GM18873 (cell line): ENCODE measurements around the gene CRHR2.

ENCODE experiments used
- ATAC-seq: cut with Tn5 transposase; IDR thresholded peaks from one replicate; pipeline ENCODE4 v1.9.1; 2021; ENCODE audit warnings: mild to moderate bottlenecking, moderate library complexity, moderate number of reproducible peaks; ENCODE audit not compliant: unreplicated experiment, low FRiP score

Gene CRHR2

GRCh38 chr7:30683306-30683705 is 1.1 kb upstream of the CRHR2 start:
- ATAC-seq, result no peak

DNA sequence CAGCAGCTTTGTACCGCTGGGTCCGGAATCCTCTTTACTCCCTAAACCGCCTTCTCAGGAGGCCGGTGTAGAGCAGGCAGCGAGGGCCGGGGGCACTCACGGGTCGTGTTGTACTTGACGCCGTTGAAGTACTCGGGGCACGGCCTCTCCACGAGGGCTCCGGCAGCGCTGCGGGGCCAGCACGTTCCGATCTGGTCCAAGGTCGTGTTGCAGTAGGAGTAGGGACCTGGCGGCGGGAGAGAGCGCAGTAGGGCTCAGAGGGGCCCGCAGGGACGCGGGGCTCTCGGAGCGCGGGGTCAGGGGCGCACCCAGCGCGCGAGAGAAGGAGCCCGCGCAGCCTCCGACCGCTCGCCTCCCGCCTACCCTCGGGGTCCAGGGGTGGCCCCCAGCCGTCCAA is 443 bp downstream of the CRHR2 start:
- no peak for ATAC-seq

- no peak for ATAC-seq
Observed at GRCh38 chr7:30681331-30681797, 892 bp downstream of the CRHR2 start.

- ATAC-seq, result no peak
Observed at GRCh38 chr7:30679664-30680063, 2.6 kb downstream of the CRHR2 start.

GRCh38 chr7:30678805-30679204 is 3.5 kb downstream of the CRHR2 start:
- no peak for ATAC-seq

DNA sequence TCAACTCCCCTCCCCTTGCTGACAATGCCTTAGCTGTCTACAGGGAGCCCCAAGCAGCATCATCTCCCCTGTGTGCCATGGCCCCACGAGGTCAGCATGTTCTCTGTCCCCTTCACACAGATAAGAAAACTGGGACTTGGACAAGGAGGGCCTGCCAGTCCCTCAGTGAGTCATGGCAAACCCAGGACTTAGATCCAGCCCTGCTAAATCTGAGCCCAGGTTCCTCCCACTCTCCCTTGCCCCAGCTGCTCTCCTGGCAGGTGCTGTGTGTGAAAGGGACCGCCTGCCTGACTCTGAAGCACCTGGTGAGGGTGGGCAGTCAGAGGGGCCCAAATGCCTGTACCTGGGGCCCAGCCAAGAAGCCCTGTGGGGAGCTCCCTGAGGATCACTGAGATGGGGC is 7.4 kb downstream of the CRHR2 start:
- no peak for ATAC-seq

- ATAC-seq, result no peak
Observed at GRCh38 chr7:30674420-30674819, 7.8 kb downstream of the CRHR2 start.

GRCh38 chr7:30671793-30672465 is 10.3 kb downstream of the CRHR2 start:
- ATAC-seq, result no peak

GRCh38 chr7:30668102-30668501 is 14.2 kb downstream of the CRHR2 start:
- ATAC-seq, result no peak

DNA sequence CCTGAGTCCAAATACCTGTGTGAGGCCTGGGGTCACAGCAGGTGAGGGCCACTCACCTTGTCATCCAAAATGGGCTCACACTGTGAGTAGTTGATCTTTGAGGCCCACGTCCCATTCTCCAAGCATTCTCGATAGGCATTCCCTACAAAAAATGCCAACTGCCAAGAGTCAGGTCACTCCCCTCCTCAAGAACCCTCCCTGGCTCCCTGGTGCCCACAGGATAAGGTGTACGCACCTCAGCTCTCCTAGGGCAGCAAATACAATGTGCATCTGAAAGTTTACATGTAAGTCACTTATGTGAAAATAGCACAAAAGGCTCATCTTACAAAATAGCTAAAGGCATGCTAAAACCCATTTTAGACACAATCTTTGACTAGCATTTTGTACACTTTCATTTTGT is 15.1 kb downstream of the CRHR2 start:
- ATAC-seq, result no peak

- ATAC-seq, result no peak
Observed at GRCh38 chr7:30665449-30665848, 16.8 kb downstream of the CRHR2 start.

DNA sequence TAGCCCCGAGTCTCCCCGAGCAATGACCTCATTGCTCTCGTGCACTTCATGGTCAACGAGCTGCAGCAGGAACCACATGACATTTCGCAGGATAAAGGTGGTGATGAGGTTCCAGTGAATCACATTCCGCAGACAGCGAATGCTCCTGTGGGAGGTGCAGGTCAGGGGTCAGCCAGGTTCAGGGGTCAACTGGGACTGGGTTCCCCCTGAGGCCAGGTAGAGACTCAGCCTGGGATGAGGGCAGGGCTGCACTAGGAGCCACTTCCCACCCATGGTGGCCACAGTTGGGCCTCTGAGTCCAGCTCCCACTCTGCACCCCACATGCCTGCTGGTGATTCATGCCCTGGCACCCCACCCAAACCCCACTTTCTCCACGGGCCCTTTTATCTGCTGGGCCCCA is 17.2 kb downstream of the CRHR2 start:
- no peak for ATAC-seq

DNA sequence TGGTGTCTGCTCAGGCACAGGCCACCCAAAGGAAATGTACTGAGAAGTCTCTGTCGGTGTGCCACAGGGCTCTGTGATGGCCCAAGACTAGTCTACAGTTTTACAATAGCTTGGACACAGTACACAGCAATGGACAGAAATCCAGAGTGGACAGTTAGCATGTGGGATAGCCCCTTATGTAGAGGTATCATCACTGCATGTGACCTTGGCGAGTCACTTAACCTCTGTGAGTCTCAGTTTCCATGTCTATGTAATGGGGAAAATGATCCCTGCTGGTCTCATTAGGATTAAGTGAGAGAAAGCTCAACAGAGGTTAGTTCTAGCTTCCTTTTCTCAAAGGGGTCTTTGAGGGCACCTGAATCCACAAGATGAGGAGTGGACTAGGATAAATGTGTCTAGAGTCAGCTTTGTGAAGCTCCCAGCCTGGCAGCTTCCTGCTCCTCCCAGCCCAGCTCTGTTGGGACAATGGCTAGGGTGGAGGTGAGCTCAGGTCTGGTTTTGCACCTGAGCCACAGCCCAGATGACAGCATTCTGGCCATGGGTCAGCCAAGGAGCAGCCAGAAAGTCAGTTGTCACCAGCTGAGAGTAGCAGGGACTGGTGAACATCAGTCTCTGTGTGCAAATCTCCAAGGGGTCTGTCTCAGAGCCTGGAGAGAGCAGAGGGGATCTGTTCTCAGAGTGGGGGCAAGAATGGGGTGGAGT is 17.9 kb downstream of the CRHR2 start:
- ATAC-seq, result no peak

- no peak for ATAC-seq
Observed at GRCh38 chr7:30663414-30663813, 18.8 kb downstream of the CRHR2 start.

DNA sequence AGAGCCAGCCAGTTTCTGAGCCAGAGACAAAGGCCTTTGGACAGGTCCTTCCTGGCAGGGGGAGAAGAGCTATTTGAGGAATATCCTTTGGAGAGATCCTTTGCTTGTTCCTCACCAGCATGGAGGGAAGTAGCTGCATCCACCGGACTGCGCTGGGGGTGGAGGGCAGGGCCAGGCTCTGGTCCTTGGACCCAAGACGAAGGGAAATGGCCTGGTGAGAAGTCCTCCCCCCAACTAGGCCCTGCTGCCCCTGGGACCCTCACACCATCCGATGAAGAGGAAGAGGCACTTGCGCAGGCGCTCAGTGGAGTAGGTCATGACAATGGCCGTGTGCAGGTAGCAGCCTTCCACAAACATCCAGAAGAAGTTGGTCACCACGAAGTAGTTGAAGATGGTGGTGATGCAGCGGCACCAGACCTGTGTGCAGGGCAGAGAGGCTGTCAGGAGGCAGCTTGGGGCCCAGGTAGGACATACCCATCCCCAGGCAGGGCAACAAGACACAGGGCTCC is 19.8 kb downstream of the CRHR2 start:
- ATAC-seq, result no peak

DNA sequence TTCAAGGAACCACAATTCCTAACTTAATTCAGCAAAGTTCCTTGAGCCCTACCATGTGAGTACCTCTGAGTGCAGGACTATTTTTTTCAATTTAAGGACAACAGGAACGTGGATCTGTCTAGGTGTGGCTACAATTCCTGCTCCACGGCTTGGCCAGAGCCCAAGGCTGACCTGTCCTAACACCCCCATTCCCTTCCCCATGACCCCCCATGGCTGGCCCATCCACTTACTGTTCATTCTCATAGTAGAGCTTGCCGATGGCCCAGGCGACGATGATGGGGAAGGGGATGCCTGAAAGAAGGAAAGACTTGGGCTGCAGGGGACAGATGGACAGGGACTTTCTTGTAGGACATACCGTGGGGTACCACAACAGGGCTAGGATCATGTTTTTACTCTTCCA is 20.3 kb downstream of the CRHR2 start:
- no peak for ATAC-seq

DNA sequence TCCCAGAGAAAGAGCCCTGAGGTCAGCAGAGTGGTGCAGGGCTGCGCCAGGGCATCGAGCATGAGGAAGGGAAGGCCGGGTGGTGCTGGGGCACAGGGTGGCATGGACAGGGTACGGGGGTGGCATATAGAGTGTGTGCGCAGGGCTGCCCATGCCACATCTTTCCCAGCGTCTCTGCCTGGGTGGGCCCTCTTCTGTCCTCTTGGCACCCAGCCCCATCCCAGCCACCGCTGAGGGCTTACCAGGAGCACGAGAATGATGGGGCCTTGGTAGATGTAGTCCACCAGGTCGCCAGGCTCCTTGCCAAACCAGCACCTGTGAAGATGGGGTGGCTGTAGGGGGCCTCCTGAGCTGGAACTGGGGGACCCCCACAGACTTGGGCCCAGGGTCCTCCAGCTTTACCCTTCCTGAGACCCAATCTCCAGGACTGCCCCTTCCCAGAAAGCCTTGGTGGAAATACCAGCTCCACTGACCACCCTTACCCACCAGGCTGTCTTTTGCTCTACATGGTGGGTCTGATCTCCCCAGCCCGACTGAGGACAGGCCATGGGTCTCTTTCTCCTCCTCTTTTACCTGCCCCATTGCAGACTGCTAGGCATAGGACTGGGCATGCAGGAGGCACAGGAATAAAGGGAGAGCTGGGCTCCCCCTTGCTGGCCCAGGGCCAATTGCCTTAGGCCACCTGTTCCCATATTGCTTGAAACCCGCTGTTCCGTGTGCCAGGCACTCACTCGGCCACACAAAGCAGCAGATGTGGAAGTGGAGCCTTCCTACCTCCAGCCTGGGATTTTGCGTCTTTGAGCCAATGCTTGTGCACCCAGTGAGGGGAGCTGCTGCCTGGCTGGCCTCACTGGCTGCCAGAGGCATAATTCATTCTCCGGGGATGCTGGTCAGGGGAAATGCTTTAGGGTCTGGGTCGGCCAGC is 21.7 kb downstream of the CRHR2 start:
- no peak for ATAC-seq

GRCh38 chr7:30659312-30659711 is 22.9 kb downstream of the CRHR2 start:
- ATAC-seq, result no peak

DNA sequence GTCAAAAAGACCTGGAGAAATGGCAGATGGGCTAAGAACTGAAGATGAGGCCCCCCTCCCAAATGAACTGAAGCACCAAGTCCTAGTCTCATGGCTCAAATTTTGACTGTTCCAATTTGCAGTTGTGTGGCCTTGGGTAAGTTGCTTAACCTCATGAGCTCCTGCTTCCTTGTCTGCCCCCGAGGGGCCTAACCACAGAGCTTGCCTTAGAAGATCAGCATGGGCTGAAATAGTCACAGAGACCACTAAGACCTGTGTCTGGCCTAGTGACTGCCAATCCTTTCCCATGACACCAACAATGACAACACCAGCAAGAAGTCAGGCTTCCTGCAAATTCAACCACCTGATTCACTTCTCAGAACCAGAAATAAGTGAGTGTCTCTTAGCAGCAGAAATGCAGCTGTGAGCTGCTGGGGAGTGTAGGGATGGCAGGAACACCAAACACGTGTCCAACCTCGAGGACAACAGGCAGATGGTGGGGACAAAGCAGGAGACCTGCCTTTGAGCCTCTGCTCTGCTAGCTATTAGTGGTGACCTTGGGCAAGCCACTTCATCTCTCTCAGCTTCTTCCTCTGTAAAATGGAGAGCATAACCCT is 23.7 kb downstream of the CRHR2 start:
- no peak for ATAC-seq

DNA sequence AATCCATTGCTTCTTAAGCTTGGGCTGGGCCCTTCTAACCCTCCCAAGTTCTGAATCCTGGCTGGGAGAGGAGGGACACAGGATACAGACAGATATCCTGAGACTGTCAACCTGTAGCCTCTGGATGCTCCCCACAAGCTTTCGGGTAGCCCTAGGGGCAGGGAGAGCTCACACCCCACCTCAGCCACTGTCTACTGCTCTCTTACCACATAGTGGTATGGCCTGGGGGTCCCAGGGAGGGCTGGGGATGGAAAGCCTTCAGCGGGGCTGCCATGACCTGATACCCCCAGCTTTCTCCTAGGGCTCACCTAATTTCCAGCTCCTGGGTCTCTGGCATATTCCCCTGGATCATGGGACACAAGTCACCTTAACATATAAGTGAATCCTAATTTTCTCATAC is 25.1 kb downstream of the CRHR2 start:
- no peak for ATAC-seq
